K562 (cell line): ENCODE data around the gene NRP2. TPM values are rescaled to one million over a fixed set of nuclear protein-coding genes. Genes with fewer than 3 reads are reported as not detected.

Experiments used
- ATAC-seq: fragments of 200-7000 bp; cut with Tn5 transposase; 3 replicates; pipeline ENCODE4 v1.9.1; 2020; ENCODE audit warnings: moderate library complexity
- BruUV-seq: library from RNA; stranded (reverse); fragments of 400-500 nt; replicated peaks from 2 replicates; lab custom pipeline; 2021; lab: Mats Ljungman, UMichigan
- CTCF ChIA-PET: fragments of 300-600 bp; formaldehyde crosslinking; extraction: SDS; loops from one replicate; lab custom pipeline; 2021; ENCODE audit warnings: low intra/inter-chr PET ratio; lab: Yijun Ruan, JAX
- POLR2A ChIA-PET: fragments of 300-600, 350-650 bp; sonication (Branson Sonifier 250); formaldehyde crosslinking; extraction: SDS; loops from one replicate; lab custom pipeline; 2021; ENCODE audit warnings: antibody characterized with exemption, inconsistent platforms; lab: Yijun Ruan, JAX
- DNase-seq, 4 experiments: peaks; one replicate each; pipeline versions ENCODE4 v3.0.0 to v3.0.0-alpha.2; 2011 to 2018; ENCODE audit warnings: low spot score in 3 of 4, mixed read lengths in 3 of 4; ENCODE audit errors: extremely low read depth in 1 of 4
- FAIRE-seq: peaks from 2 replicates; lab custom pipeline; 2011; peaks lifted over from hg19 to GRCh38; lab: Jason Lieb, UNC
- H2AFZ ChIP-seq: 2 replicates; pipeline ENCODE4 v1.6.0; 2011; ENCODE audit warnings: low read depth, low read length, control low read depth, inconsistent platforms
- H3K27ac ChIP-seq: fragments of 200-600 bp; 3 replicates; pipeline ENCODE4 v1.8.0; 2011; ENCODE audit warnings: low read depth, mild to moderate bottlenecking, control low read depth, inconsistent platforms, low read length, moderate library complexity, mixed read lengths; ENCODE audit errors: extremely low read depth
- H3K27me3 ChIP-seq, 2 experiments: fragments of 300-600 bp in 1 of 2; 2 replicates in 1 of 2; 3 replicates in 1 of 2; pipeline versions ENCODE4 v1.6.0 to v1.8.0; 2011; ENCODE audit warnings: inconsistent platforms in 2 of 2, low read length in 2 of 2, mild to moderate bottlenecking in 1 of 2, mixed read lengths in 1 of 2, moderate library complexity in 1 of 2; ENCODE audit not compliant: control insufficient read depth in 2 of 2, insufficient read depth in 2 of 2
- H3K36me3 ChIP-seq: fragments of 300-600 bp; 3 replicates; pipeline ENCODE4 v1.8.0; 2011; ENCODE audit warnings: mild to moderate bottlenecking, low read length, inconsistent platforms; ENCODE audit not compliant: control insufficient read depth, insufficient read depth
- H3K4me1 ChIP-seq, 2 experiments: fragments of 200-600 bp in 1 of 2; replicated peaks in 1 of 2; 2 replicates in 1 of 2; 3 replicates in 1 of 2; pipeline versions ENCODE4 v1.5.1 to v1.8.0; 2011; ENCODE audit warnings: inconsistent platforms in 2 of 2, low read length in 2 of 2, mild to moderate bottlenecking in 1 of 2, mixed read lengths in 1 of 2, moderate library complexity in 1 of 2; ENCODE audit not compliant: control insufficient read depth in 2 of 2, insufficient read depth in 2 of 2
- H3K4me2 ChIP-seq: 2 replicates; pipeline ENCODE4 v1.6.1; 2011; ENCODE audit warnings: low read length, control low read depth, inconsistent platforms, mixed read lengths; ENCODE audit not compliant: insufficient read depth
- H3K4me3 ChIP-seq: fragments of 200-600 bp; sonication (generic), shearing (Covaris generic); 2 replicates; pipeline ENCODE4 v1.5.1; 2016; ENCODE audit warnings: control low read depth, inconsistent platforms
- H3K79me2 ChIP-seq: fragments of 200-600 bp; 3 replicates; pipeline ENCODE4 v1.8.0; 2011; ENCODE audit warnings: low read length, inconsistent platforms; ENCODE audit not compliant: control insufficient read depth, insufficient read depth
- H3K9ac ChIP-seq, 2 experiments: 2 replicates each; pipeline versions ENCODE4 v1.6.0 to v1.6.1; 2011; ENCODE audit warnings: low read depth in 2 of 2, low read length in 2 of 2, control low read depth in 1 of 2, inconsistent platforms in 1 of 2, mild to moderate bottlenecking in 1 of 2, mixed read lengths in 1 of 2; ENCODE audit not compliant: insufficient read depth in 1 of 2
- H3K9me1 ChIP-seq: one replicate; pipeline ENCODE4 v1.6.0; 2011; ENCODE audit warnings: inconsistent platforms, mild to moderate bottlenecking, low read length, moderate library complexity; ENCODE audit not compliant: control insufficient read depth, insufficient read depth
- H3K9me3 ChIP-seq: replicated peaks from 2 replicates; pipeline ENCODE4 v1.5.1; 2011; ENCODE audit warnings: low read depth, low read length, inconsistent platforms; ENCODE audit not compliant: control insufficient read depth, insufficient read depth
- H4K20me1 ChIP-seq: replicated peaks from 2 replicates; pipeline ENCODE4 v1.6.1; 2011; ENCODE audit warnings: low read length, inconsistent platforms, mixed read lengths; ENCODE audit not compliant: control insufficient read depth, insufficient read depth
- BDP1 ChIP-seq: IDR thresholded peaks from 3 replicates; pipeline ENCODE4 v1.6.1; 2011; ENCODE audit not compliant: insufficient read length, insufficient read depth
- GATAD2B ChIP-seq: fragments of 450-650 bp; IDR thresholded peaks from 2 replicates; pipeline ENCODE4 v1.6.1; 2017; ENCODE audit warnings: mild to moderate bottlenecking, borderline replicate concordance
- PHB ChIP-seq: fragments of 250-450 bp; sonication (Bioruptor Pico); IDR thresholded peaks from 2 replicates; pipeline ENCODE4 v1.5.0; 2021
- RBM39 ChIP-seq: fragments of 200-400 bp; formaldehyde crosslinking; optimal IDR thresholded peaks from 2 replicates; pipeline ENCODE3; 2018; ENCODE audit warnings: low read depth, low read length
- SMARCA5 ChIP-seq: fragments of 450-650 bp; IDR thresholded peaks from 2 replicates; pipeline ENCODE4 v1.6.1; 2016
- SRSF9 ChIP-seq: fragments of 200-400 bp; formaldehyde crosslinking; IDR thresholded peaks from 2 replicates; pipeline ENCODE4 v1.6.1; 2017; ENCODE audit warnings: low read depth, low read length, borderline replicate concordance
- ZZZ3 ChIP-seq: fragments of 450-650 bp; IDR thresholded peaks from 2 replicates; pipeline ENCODE4 v1.6.1; 2016; ENCODE audit warnings: antibody characterized with exemption, mild to moderate bottlenecking, moderate library complexity
- WGBS: fragments of 100-300 bp; shearing (Covaris generic); methylation state at CpG from one replicate; pipeline ENCODE4 v1.1.6; 2016; ENCODE audit warnings: low coverage, mixed read lengths; ENCODE audit not compliant: insufficient coverage; ENCODE audit errors: missing lambda C conversion rate; 5-methylcytosine and 5-hydroxymethylcytosine counted together
- in situ Hi-C: fragments of 300-500 bp; cut with MboI; formaldehyde crosslinking; loops from 4 replicates; pipeline ENCODE4 v1.15.0; 2018; ENCODE audit warnings: inconsistent platforms, mixed read lengths
- intact Hi-C: fragments of 100-400 bp; cut with micrococcal nuclease; formaldehyde crosslinking; loops from 2 replicates; pipeline ENCODE4 v1.14.2; 2022
- polyA plus RNA-seq, 8 experiments: library from polyadenylated mRNA; depleted of rRNA in 4 of 8; stranded (reverse) in 5 of 8; unstranded in 3 of 8; fragments of >200 nt; fragmentation: Nextera tagmentation in 2 of 8; fragmentation: Illumina TruSeq in 1 of 8; extraction: Ambion mirVana in 2 of 8; extraction: Trizol in 1 of 8; gene quantifications; 2 replicates each; pipeline versions ENCODE4 v1.2.1 to v1.2.3, GENCODE V29; 2011 to 2014; ENCODE audit warnings: inconsistent platforms in 1 of 8, missing spikeins in 1 of 8
- total RNA-seq, 7 experiments: library from RNA; depleted of rRNA in 6 of 7; stranded (reverse); fragments of >200 nt in 6 of 7; fragmentation: Illumina TruSeq in 2 of 7; extraction: Trizol in 2 of 7; gene quantifications; 2 replicates each; pipeline versions ENCODE4 v1.2.1 to v1.2.3, GENCODE V29; 2011 to 2021; ENCODE audit warnings: low replicate concordance in 1 of 7
- TF ChIP-seq, protein P1 (sequence below), 2 experiments: IDR thresholded peaks in 1 of 2; conservative IDR thresholded peaks in 1 of 2; 2 replicates each; pipeline ENCODE4 v1.6.1; 2016; ENCODE audit warnings: low read depth in 2 of 2, mild to moderate bottlenecking in 1 of 2, missing compliant biosample characterization in 1 of 2, missing genetic modification characterization in 1 of 2, moderate library complexity in 1 of 2
- TF ChIP-seq, protein P2 (sequence below): fragments of 250-450 bp; sonication (Bioruptor Pico); IDR thresholded peaks from 2 replicates; pipeline ENCODE4 v1.5.0; 2020; ENCODE audit warnings: mild to moderate bottlenecking, borderline replicate concordance
- TF ChIP-seq, protein P3 (sequence below): sonication (generic); formaldehyde crosslinking; IDR thresholded peaks from 2 replicates; pipeline ENCODE4 v1.8.0; 2022; ENCODE audit warnings: mild to moderate bottlenecking, low read depth, missing genetic modification reagents
- TF ChIP-seq, protein P4 (sequence below): fragments of 450-650 bp; IDR thresholded peaks from 2 replicates; pipeline ENCODE4 v1.6.1; 2016; ENCODE audit warnings: low read depth, mild to moderate bottlenecking, moderate library complexity
- TF ChIP-seq, protein P5 (sequence below), 3 experiments: fragments of 200-800 bp in 1 of 3; sonication (Bioruptor generic) in 1 of 3; sonication (generic) in 1 of 3; formaldehyde crosslinking in 1 of 3; IDR thresholded peaks; 2 replicates each; pipeline versions ENCODE4 v1.6.1 to v1.8.0; 2016 to 2022; ENCODE audit warnings: mild to moderate bottlenecking in 2 of 3, missing compliant biosample characterization in 2 of 3, missing genetic modification characterization in 2 of 3, missing genetic modification reagents in 1 of 3

Gene NRP2
- total and polyA plus RNA-seq, 9 of the 15 experiments (the other 6 are each of a cell fraction or from before 2014, with no cell fraction given): 0.05 to 0.31 (median 0.15) TPM; not detected in 5

DNA sequence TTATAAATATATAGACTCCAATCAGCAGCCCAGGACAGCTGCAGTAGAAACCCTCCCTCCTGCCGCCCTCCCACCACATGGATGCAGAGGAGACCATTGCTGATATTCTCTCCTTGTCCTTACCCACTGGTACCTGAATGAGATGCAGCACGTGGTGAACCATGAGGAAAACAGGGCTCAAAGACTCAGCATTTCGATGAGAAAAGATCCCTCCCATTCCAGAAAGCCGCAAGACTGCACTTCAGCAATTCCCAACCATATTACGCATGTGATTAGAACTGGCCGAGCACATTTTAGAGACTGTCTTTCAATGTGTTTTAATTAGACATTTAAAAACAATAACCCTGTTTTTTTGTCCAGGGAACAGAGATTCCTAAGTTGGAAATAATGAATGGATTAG lies 125.5 kb downstream of the NRP2 start (continued):
- TF ChIP-seq, protein P1, sequence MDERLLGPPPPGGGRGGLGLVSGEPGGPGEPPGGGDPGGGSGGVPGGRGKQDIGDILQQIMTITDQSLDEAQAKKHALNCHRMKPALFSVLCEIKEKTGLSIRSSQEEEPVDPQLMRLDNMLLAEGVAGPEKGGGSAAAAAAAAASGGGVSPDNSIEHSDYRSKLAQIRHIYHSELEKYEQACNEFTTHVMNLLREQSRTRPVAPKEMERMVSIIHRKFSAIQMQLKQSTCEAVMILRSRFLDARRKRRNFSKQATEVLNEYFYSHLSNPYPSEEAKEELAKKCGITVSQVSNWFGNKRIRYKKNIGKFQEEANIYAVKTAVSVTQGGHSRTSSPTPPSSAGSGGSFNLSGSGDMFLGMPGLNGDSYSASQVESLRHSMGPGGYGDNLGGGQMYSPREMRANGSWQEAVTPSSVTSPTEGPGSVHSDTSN (CRISPR knock-in tag; IDR thresholded peaks at IDR 0.05; ENCODE audit: low read depth): no peak
- TF ChIP-seq, protein P1 (tag; conservative IDR thresholded peaks at IDR 0.05; ENCODE audit: low read depth): no peak

DNA sequence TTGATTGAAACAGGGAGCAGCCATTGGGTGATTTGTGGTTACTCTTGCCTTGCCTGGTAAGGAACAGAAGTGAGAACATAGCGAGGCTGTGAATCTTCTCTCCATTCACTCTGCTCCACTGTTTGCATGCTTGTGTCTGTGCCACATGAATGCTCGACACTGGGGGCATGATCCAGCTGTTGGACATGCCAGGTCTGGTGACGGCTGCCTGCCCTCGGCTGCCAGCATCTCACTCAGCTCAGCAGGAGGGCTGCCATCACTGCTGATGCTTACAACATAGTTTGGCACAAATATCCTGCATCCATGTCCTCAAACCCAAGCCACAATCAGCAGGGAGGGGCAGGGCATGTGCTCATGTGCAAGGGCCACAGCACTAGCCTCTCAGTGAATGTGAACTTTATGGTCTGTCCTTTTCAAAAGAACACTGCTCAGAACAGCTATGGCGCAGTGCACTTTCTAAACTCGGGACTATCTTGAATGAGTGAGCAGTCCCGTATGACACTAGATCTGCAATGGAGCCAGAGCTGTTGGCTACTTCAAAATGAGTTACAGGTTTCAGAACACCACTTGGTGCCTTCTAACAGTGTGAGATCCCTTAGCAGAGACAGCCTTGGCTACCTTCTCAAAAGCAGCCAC lies 126.3 kb downstream of the NRP2 start:
- WGBS: 0% methylated on average over 7 of the region's 7 CpGs
- intact Hi-C loops (no loop called here), in situ Hi-C loops (no loop called here)
- H3K4me2 ChIP-seq: no peak overlapping the region
- H2AFZ ChIP-seq: no peak overlapping the region
- no peak overlapping the region for H3K9ac ChIP-seq
- ATAC-seq: no peak
- no peak overlapping the region for H3K4me3 ChIP-seq
- DNase-seq: no peak
- H3K27ac ChIP-seq: no peak overlapping the region
- no peaks in the 10 kb centered on the region for H4K20me1 ChIP-seq
- H3K9me1 ChIP-seq: no peaks in the 10 kb centered on the region
- H3K27me3 ChIP-seq: peaks cover 2 to 26% of the 10 kb centered on the region in 2 experiments; a peak in 3 of 5 replicates
- no peaks in the 10 kb centered on the region for H3K4me1 ChIP-seq
- H3K79me2 ChIP-seq: no peaks in the 10 kb centered on the region
- no peaks in the 10 kb centered on the region for H3K36me3 ChIP-seq
- H3K9me3 ChIP-seq: no peaks in the 10 kb centered on the region
- POLR2A ChIA-PET: no interaction called here
- no peak for FAIRE-seq
- CTCF ChIA-PET: no interaction called here
- no TSS peak for BruUV-seq
- TF ChIP-seq, protein P2, sequence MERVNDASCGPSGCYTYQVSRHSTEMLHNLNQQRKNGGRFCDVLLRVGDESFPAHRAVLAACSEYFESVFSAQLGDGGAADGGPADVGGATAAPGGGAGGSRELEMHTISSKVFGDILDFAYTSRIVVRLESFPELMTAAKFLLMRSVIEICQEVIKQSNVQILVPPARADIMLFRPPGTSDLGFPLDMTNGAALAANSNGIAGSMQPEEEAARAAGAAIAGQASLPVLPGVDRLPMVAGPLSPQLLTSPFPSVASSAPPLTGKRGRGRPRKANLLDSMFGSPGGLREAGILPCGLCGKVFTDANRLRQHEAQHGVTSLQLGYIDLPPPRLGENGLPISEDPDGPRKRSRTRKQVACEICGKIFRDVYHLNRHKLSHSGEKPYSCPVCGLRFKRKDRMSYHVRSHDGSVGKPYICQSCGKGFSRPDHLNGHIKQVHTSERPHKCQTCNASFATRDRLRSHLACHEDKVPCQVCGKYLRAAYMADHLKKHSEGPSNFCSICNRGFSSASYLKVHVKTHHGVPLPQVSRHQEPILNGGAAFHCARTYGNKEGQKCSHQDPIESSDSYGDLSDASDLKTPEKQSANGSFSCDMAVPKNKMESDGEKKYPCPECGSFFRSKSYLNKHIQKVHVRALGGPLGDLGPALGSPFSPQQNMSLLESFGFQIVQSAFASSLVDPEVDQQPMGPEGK: no peak
- TF ChIP-seq GATAD2B (no peak), RBM39 (no peak), SRSF9 (no peak), BDP1 (no peak), ZZZ3 (no peak), PHB (CRISPR knock-in tag) (no peak), SMARCA5 (no peak)
- TF ChIP-seq, protein P3, sequence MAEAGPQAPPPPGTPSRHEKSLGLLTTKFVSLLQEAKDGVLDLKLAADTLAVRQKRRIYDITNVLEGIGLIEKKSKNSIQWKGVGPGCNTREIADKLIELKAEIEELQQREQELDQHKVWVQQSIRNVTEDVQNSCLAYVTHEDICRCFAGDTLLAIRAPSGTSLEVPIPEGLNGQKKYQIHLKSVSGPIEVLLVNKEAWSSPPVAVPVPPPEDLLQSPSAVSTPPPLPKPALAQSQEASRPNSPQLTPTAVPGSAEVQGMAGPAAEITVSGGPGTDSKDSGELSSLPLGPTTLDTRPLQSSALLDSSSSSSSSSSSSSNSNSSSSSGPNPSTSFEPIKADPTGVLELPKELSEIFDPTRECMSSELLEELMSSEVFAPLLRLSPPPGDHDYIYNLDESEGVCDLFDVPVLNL (CRISPR knock-in tag): no peak
- TF ChIP-seq, protein P4, sequence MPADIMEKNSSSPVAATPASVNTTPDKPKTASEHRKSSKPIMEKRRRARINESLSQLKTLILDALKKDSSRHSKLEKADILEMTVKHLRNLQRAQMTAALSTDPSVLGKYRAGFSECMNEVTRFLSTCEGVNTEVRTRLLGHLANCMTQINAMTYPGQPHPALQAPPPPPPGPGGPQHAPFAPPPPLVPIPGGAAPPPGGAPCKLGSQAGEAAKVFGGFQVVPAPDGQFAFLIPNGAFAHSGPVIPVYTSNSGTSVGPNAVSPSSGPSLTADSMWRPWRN: no peak
- TF ChIP-seq, protein P5, sequence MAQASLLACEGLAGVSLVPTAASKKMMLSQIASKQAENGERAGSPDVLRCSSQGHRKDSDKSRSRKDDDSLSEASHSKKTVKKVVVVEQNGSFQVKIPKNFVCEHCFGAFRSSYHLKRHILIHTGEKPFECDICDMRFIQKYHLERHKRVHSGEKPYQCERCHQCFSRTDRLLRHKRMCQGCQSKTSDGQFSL (CRISPR knock-in tag; IDR thresholded peaks at IDR 0.05): no peak
- TF ChIP-seq, protein P5 (tag; IDR thresholded peaks at IDR 0.05): no peak
